Astrocyte of the cerebellum (primary cell): ENCODE results near the gene TRIM17.

ENCODE experiments used
- DNase-seq: peaks from one replicate; pipeline ENCODE4 v3.0.0-alpha.2; 2011; ENCODE audit warnings: low read depth
- H3K4me3 ChIP-seq: 2 replicates; pipeline ENCODE4 v1.5.1; 2011; ENCODE audit warnings: mild to moderate bottlenecking, low read depth, low read length, moderate library complexity
- in situ Hi-C: cut with HindIII; loops from 2 replicates; pipeline ENCODE4 v1.10.0; 2017; ENCODE audit warnings: low sequenced_read_pairs
- TF ChIP-seq, protein P1 (sequence below): IDR thresholded peaks from 2 replicates; pipeline ENCODE4 v1.5.1; 2012; ENCODE audit warnings: low read length, low read depth, moderate library complexity, mild to moderate bottlenecking; ENCODE audit errors: missing control alignments

Gene TRIM17

GRCh38 chr1:228413241-228414010 is 3.2 kb downstream of the TRIM17 start:
- no peak for DNase-seq
- TF ChIP-seq, protein P1, sequence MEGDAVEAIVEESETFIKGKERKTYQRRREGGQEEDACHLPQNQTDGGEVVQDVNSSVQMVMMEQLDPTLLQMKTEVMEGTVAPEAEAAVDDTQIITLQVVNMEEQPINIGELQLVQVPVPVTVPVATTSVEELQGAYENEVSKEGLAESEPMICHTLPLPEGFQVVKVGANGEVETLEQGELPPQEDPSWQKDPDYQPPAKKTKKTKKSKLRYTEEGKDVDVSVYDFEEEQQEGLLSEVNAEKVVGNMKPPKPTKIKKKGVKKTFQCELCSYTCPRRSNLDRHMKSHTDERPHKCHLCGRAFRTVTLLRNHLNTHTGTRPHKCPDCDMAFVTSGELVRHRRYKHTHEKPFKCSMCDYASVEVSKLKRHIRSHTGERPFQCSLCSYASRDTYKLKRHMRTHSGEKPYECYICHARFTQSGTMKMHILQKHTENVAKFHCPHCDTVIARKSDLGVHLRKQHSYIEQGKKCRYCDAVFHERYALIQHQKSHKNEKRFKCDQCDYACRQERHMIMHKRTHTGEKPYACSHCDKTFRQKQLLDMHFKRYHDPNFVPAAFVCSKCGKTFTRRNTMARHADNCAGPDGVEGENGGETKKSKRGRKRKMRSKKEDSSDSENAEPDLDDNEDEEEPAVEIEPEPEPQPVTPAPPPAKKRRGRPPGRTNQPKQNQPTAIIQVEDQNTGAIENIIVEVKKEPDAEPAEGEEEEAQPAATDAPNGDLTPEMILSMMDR: no peak
- in situ Hi-C loops: no loop called here
- no peak overlapping the region for H3K4me3 ChIP-seq

GRCh38 chr1:228411548-228412430 is 4.9 kb downstream of the TRIM17 start:
- DNase-seq: no peak
- in situ Hi-C loops: no loop called here
- TF ChIP-seq, protein P1: no peak
- no peak overlapping the region for H3K4me3 ChIP-seq

DNA sequence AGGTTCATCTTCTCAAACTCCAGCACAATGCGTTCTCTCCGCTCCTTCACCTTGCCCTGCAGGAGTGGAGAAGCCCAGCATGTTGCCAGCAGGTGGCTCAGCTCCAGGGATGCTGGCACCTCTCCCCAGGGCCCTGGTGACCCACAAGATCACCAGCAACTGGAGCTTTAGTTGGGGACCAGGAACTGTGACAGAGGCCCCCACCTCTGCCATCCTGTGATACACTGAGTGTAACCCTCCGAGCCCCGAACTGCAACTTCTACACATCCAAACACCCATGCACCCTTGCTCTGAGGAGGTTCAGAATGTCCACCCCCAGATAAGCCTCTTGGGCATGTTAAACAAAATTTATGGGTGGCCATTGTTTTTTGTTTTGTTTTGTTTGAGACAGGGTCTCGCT is 5.5 kb downstream of the TRIM17 start:
- in situ Hi-C loops: no loop called here
- TF ChIP-seq, protein P1: no peak
- no peak overlapping the region for H3K4me3 ChIP-seq
- no peak for DNase-seq

DNA sequence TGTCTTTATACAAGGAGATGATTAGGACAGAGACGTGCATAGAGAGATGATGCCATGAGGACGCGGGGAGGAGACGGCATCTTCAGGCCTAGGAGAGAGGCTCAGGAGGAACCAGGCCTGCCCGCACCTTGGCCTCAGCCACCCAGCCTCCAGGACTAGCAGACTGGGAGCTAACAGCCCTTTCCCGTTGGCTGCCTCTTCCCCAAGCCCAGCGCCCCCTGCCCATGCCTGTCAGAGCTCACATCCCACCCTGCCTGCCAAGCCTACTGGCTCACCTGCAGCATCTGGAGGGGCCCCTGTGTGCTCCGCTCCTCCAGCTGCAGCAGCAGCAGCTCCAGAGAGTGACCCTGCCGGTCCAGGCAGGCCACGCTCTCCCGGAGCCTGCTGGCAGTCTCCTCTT is 6.0 kb downstream of the TRIM17 start:
- H3K4me3 ChIP-seq: no peak overlapping the region
- DNase-seq: no peak
- in situ Hi-C loops: no loop called here
- TF ChIP-seq, protein P1: no peak

DNA sequence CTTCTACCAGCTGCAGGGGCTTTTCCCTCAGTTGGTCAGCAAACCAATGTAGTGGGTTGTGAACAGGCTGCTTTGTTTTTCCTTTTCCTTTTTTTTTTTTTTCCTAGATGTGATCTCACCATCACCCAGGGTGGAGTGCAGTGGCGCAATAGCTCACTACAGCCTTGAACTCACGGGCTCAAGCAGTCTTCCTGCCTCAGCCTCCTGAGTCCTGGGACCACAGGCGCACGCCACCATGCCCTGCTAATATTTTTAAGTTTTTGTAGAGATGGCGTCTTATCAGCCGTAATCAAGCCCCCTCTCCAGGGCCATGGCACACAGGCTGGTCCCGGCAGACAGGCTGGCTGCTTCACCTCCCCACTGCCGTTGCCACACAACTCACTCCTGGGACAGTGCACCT is 6.6 kb downstream of the TRIM17 start:
- no peak overlapping the region for H3K4me3 ChIP-seq
- in situ Hi-C loops: no loop called here
- DNase-seq: no peak
- TF ChIP-seq, protein P1: no peak

- in situ Hi-C loops: no loop called here
- TF ChIP-seq, protein P1: no peak
- no peak for DNase-seq
- H3K4me3 ChIP-seq: no peak overlapping the region
These were observed 7.5 kb downstream of the TRIM17 start for GRCh38 chr1:228408869-228409805.
